Renal cortex interstitium (tissue), 11 donors: ENCODE data around the gene KCNK17. TPM values are rescaled to one million over a fixed set of nuclear protein-coding genes. Genes with fewer than 3 reads are reported as not detected.

Source experiments
- DNase-seq, 11 donors: peaks; one replicate each; pipeline ENCODE4 v3.0.0-alpha.2; 2013; ENCODE audit warnings: low read depth in 9 of 11, low spot score in 4 of 11; ENCODE audit errors: extremely low read depth in 1 of 11
- polyA plus RNA-seq, 3 donors: library from polyadenylated mRNA; unstranded; fragments of 120-200 nt; gene quantifications; one replicate each; pipeline ENCODE4 v1.2.1, GENCODE V29; 2013; ENCODE audit not compliant: insufficient read length in 3 of 3

The KCNK17 gene
- polyA plus RNA-seq, 3 donors, result 0.16 to 0.35 TPM; not detected in 1

GRCh38 chr6:39280247-39280731 lies 33.9 kb downstream of the KCNK17 start:
- no peak for DNase-seq

GRCh38 chr6:39279539-39279938 lies 34.7 kb downstream of the KCNK17 start:
- DNase-seq, result no peak

- no peak for DNase-seq
These were observed 37.7 kb downstream of the KCNK17 start for GRCh38 chr6:39276379-39276995.

- no peak for DNase-seq
These were observed 39.3 kb downstream of the KCNK17 start for GRCh38 chr6:39274903-39275302.

GRCh38 chr6:39274471-39274870 lies 39.7 kb downstream of the KCNK17 start:
- no peak for DNase-seq

GRCh38 chr6:39273406-39273821 lies 40.8 kb downstream of the KCNK17 start:
- DNase-seq, result peak in 1 of 11 donors; percentile 31

GRCh38 chr6:39269961-39270360 lies 44.3 kb downstream of the KCNK17 start:
- no peak for DNase-seq

GRCh38 chr6:39268721-39269120 lies 45.5 kb downstream of the KCNK17 start:
- DNase-seq, result no peak

- no peak for DNase-seq
These were observed 46.0 kb downstream of the KCNK17 start for GRCh38 chr6:39268171-39268570.

GRCh38 chr6:39266782-39267355 lies 47.4 kb downstream of the KCNK17 start:
- no peak for DNase-seq

- no peak for DNase-seq
These were observed 47.8 kb downstream of the KCNK17 start for GRCh38 chr6:39266375-39266774.

- no peak for DNase-seq
These were observed 50.7 kb downstream of the KCNK17 start for GRCh38 chr6:39263303-39264037.

- no peak for DNase-seq
These were observed 52.5 kb downstream of the KCNK17 start for GRCh38 chr6:39261751-39262150.

- no peak for DNase-seq
These were observed 53.3 kb downstream of the KCNK17 start for GRCh38 chr6:39260953-39261352.

- no peak for DNase-seq
These were observed 53.8 kb downstream of the KCNK17 start for GRCh38 chr6:39260456-39260855.

- peak in 1 of 11 donors; percentile 43 for DNase-seq
These were observed 57.8 kb downstream of the KCNK17 start for GRCh38 chr6:39256294-39256940.

- DNase-seq, result no peak
These were observed 59.2 kb downstream of the KCNK17 start for GRCh38 chr6:39254999-39255535.

GRCh38 chr6:39251406-39251805 lies 62.8 kb downstream of the KCNK17 start:
- DNase-seq, result peak in 4 of 11 donors; percentile 24 to 70 (median 50)

GRCh38 chr6:39250507-39250906 lies 63.7 kb downstream of the KCNK17 start:
- DNase-seq, result no peak
